H9 (cell line): ENCODE results near the gene ARID2. TPM values are rescaled to one million over a fixed set of nuclear protein-coding genes. Genes with fewer than 3 reads are reported as not detected.

Experiments
- DNase-seq: peaks from one replicate; pipeline ENCODE4 v3.0.0-alpha.2; 2017
- H2AFZ ChIP-seq: one replicate; pipeline ENCODE4 v1.6.1; 2013; ENCODE audit warnings: mild to moderate bottlenecking, low read length, control low read depth, moderate library complexity
- H2AK5ac ChIP-seq: 2 replicates; pipeline ENCODE4 v1.6.1; 2013; ENCODE audit warnings: low read length, control low read depth, mixed read lengths; ENCODE audit not compliant: insufficient read length
- H2BK120ac ChIP-seq: one replicate; pipeline ENCODE4 v1.6.1; 2013; ENCODE audit warnings: low read depth, mild to moderate bottlenecking, low read length, control low read depth, inconsistent platforms; ENCODE audit not compliant: poor library complexity, severe bottlenecking
- H2BK12ac ChIP-seq: 2 replicates; pipeline ENCODE4 v1.6.1; 2013; ENCODE audit warnings: low read length, control low read depth, mixed read lengths, low read depth; ENCODE audit not compliant: insufficient read length
- H2BK15ac ChIP-seq: 2 replicates; pipeline ENCODE4 v1.6.1; 2013; ENCODE audit warnings: low read depth, low read length, control low read depth
- H2BK20ac ChIP-seq: one replicate; pipeline ENCODE4 v1.6.1; 2013; ENCODE audit warnings: low read depth, mild to moderate bottlenecking, low read length, control low read depth, inconsistent platforms; ENCODE audit not compliant: poor library complexity, severe bottlenecking
- H2BK5ac ChIP-seq: 2 replicates; pipeline ENCODE4 v1.6.1; 2013; ENCODE audit warnings: low read length, control low read depth, mixed read lengths; ENCODE audit not compliant: insufficient read length
- H3K14ac ChIP-seq: 2 replicates; pipeline ENCODE4 v1.6.1; 2013; ENCODE audit warnings: low read length, control low read depth; ENCODE audit not compliant: insufficient read depth
- H3K18ac ChIP-seq: 2 replicates; pipeline ENCODE4 v1.6.1; 2013; ENCODE audit warnings: low read depth, mild to moderate bottlenecking, mixed read lengths, low read length, control low read depth; ENCODE audit not compliant: insufficient read length
- H3K23ac ChIP-seq: 2 replicates; pipeline ENCODE4 v1.6.1; 2013; ENCODE audit warnings: low read length, control low read depth, mixed read lengths, low read depth; ENCODE audit not compliant: insufficient read length
- H3K23me2 ChIP-seq: 2 replicates; pipeline ENCODE4 v1.6.1; 2013; ENCODE audit warnings: low read depth, mild to moderate bottlenecking, mixed read lengths, low read length, control low read depth; ENCODE audit not compliant: insufficient read length, poor library complexity, severe bottlenecking
- H3K27ac ChIP-seq: 2 replicates; pipeline ENCODE4 v1.5.1; 2013; ENCODE audit warnings: low read length, control low read depth, mixed read lengths, low read depth; ENCODE audit not compliant: insufficient read length
- H3K27me3 ChIP-seq: 2 replicates; pipeline ENCODE4 v1.6.1; 2013; ENCODE audit warnings: low read length, control low read depth, inconsistent platforms; ENCODE audit not compliant: insufficient read depth
- H3K4ac ChIP-seq: 2 replicates; pipeline ENCODE4 v1.6.1; 2013; ENCODE audit warnings: low read depth, mild to moderate bottlenecking, control low read depth, inconsistent platforms, low read length, moderate library complexity
- H3K4me1 ChIP-seq: 2 replicates; pipeline ENCODE4 v1.6.1; 2013; ENCODE audit warnings: low read length, control low read depth, inconsistent platforms; ENCODE audit not compliant: insufficient read depth
- H3K4me2 ChIP-seq: 2 replicates; pipeline ENCODE4 v1.6.1; 2013; ENCODE audit warnings: low read length, control low read depth, mixed read lengths; ENCODE audit not compliant: insufficient read length, insufficient read depth
- H3K56ac ChIP-seq: 2 replicates; pipeline ENCODE4 v1.6.1; 2013; ENCODE audit warnings: low read depth, mild to moderate bottlenecking, mixed read lengths, low read length, control low read depth; ENCODE audit not compliant: insufficient read length
- H3K79me1 ChIP-seq: 2 replicates; pipeline ENCODE4 v1.6.1; 2013; ENCODE audit warnings: low read depth, mild to moderate bottlenecking, moderate library complexity, low read length, control low read depth, inconsistent platforms; ENCODE audit not compliant: insufficient read depth, poor library complexity, severe bottlenecking
- H3K79me2 ChIP-seq: 2 replicates; pipeline ENCODE4 v1.6.1; 2013; ENCODE audit warnings: low read length, control low read depth, inconsistent platforms; ENCODE audit not compliant: insufficient read depth
- H3K9ac ChIP-seq: 2 replicates; pipeline ENCODE4 v1.6.1; 2013; ENCODE audit warnings: low read length, control low read depth, mixed read lengths; ENCODE audit not compliant: insufficient read length; ENCODE audit errors: extremely low read depth
- H3K9me3 ChIP-seq: one replicate; pipeline ENCODE4 v1.6.1; 2013; ENCODE audit warnings: low read depth, low read length, inconsistent platforms; ENCODE audit not compliant: control insufficient read depth
- H3T11ph ChIP-seq: one replicate; pipeline ENCODE4 v1.6.1; 2013; ENCODE audit warnings: mild to moderate bottlenecking, low read length, control low read depth, inconsistent platforms
- H4K20me1 ChIP-seq: one replicate; pipeline ENCODE4 v1.6.1; 2013; ENCODE audit not compliant: control insufficient read depth, insufficient read length, insufficient read depth
- H4K5ac ChIP-seq: 2 replicates; pipeline ENCODE4 v1.6.1; 2013; ENCODE audit warnings: low read depth, mild to moderate bottlenecking, mixed read lengths, low read length, control low read depth; ENCODE audit not compliant: insufficient read length
- H4K8ac ChIP-seq: replicated peaks from 2 replicates; pipeline ENCODE4 v1.6.1; 2013; ENCODE audit warnings: low read length, control low read depth, mixed read lengths, low read depth; ENCODE audit not compliant: insufficient read length
- H4K91ac ChIP-seq: 2 replicates; pipeline ENCODE4 v1.6.1; 2013; ENCODE audit warnings: low read depth, mild to moderate bottlenecking, moderate library complexity, mixed read lengths, low read length, control low read depth; ENCODE audit not compliant: insufficient read length
- H3K27ac Mint-ChIP-seq, 3 experiments: 2 replicates in 2 of 3; 3 replicates in 1 of 3; pipeline ENCODE4 v1.8.0; 2020 to 2021; ENCODE audit warnings: mixed read lengths in 3 of 3, mild to moderate bottlenecking in 1 of 3, moderate library complexity in 1 of 3
- H3K27me3 Mint-ChIP-seq: 2 replicates; pipeline ENCODE4 v1.8.0; 2021; ENCODE audit warnings: low read depth, mild to moderate bottlenecking, moderate library complexity, mixed read lengths
- H3K36me3 Mint-ChIP-seq, 3 experiments: 2 replicates in 2 of 3; 3 replicates in 1 of 3; pipeline ENCODE4 v1.8.0; 2020 to 2021; ENCODE audit warnings: low read depth in 3 of 3, mixed read lengths in 3 of 3; ENCODE audit not compliant: insufficient read depth in 1 of 3
- H3K4me1 Mint-ChIP-seq, 2 experiments: 2 replicates each; pipeline ENCODE4 v1.8.0; 2020; ENCODE audit warnings: mixed read lengths in 2 of 2
- H3K4me3 Mint-ChIP-seq, 2 experiments: 2 replicates in 1 of 2; 3 replicates in 1 of 2; pipeline ENCODE4 v1.8.0; 2020 to 2021; ENCODE audit warnings: mild to moderate bottlenecking in 2 of 2, mixed read lengths in 2 of 2, moderate library complexity in 1 of 2
- H3K9me3 Mint-ChIP-seq, 2 experiments: 2 replicates in 1 of 2; 3 replicates in 1 of 2; pipeline ENCODE4 v1.8.0; 2020; ENCODE audit warnings: mild to moderate bottlenecking in 2 of 2, mixed read lengths in 2 of 2, moderate library complexity in 1 of 2
- WGBS: extraction: QIAGEN DNeasy Blood & Tissue Kit; methylation state at CpG from one replicate; pipeline ENCODE4 v1.1.7; 2013; ENCODE audit warnings: missing lambda C conversion rate, low lambda C conversion rate, mixed read lengths; ENCODE audit not compliant: insufficient read length; ENCODE audit errors: extremely low coverage; 5-methylcytosine and 5-hydroxymethylcytosine counted together
- total RNA-seq: library from RNA; stranded (reverse); gene quantifications from 2 replicates; pipeline ENCODE4 v1.2.1, GENCODE V29; 2021
- TF ChIP-seq, protein P1 (sequence below): fragments of 200-600 bp; sonication (generic); conservative IDR thresholded peaks from 3 replicates; pipeline ENCODE4 v1.8.0; 2021; ENCODE audit warnings: antibody characterized with exemption, mild to moderate bottlenecking

Gene ARID2
- total RNA-seq, 1 experiment from 2014 or later: 63.8 TPM

GRCh38 chr12:45895961-45896360 is 166.5 kb downstream of the ARID2 start:
- Histone ChIP-seq H2BK15ac (no peak overlapping the region), H3K23ac (no peak overlapping the region), H4K8ac (no peak overlapping the region), H4K5ac (no peak overlapping the region), H3K27me3 (no peaks in the 10 kb centered on the region), H3K9me3 (no peaks in the 10 kb centered on the region), H3K56ac (no peak overlapping the region), H3K14ac (no peak overlapping the region), H3K9ac (no peak overlapping the region), H3K27ac (no peak overlapping the region), H2BK12ac (no peak overlapping the region), H3K4ac (no peak overlapping the region), H3K79me2 (no peaks in the 10 kb centered on the region), H4K20me1 (no peaks in the 10 kb centered on the region), H4K91ac (no peak overlapping the region), H3T11ph (no peak overlapping the region), H2BK120ac (no peak overlapping the region), H2AFZ (no peak overlapping the region), H3K4me2 (no peak overlapping the region), H3K79me1 (no peaks in the 10 kb centered on the region), H3K23me2 (no peaks in the 10 kb centered on the region), H3K18ac (no peak overlapping the region), H2BK20ac (no peak overlapping the region), H2AK5ac (no peak overlapping the region), H3K4me1 (no peaks in the 10 kb centered on the region; the same call in 1 of the 2 replicates), H2BK5ac (no peak overlapping the region)
- no peak for DNase-seq
- Mint-ChIP-seq H3K27ac (peak overlapping the region in 2 of 3 experiments; percentile 45 to 92; a peak in 2 of 7 replicates), H3K4me3 (no peak overlapping the region), H3K4me1 (peaks cover 4 to 5% of the 10 kb centered on the region in 2 experiments), H3K36me3 (peaks cover 36 to 68% (median 66%) of the 10 kb centered on the region in 3 experiments), H3K9me3 (no peaks in the 10 kb centered on the region), H3K27me3 (no peaks in the 10 kb centered on the region; the same call in 1 of the 2 replicates)
- TF ChIP-seq, protein P1, sequence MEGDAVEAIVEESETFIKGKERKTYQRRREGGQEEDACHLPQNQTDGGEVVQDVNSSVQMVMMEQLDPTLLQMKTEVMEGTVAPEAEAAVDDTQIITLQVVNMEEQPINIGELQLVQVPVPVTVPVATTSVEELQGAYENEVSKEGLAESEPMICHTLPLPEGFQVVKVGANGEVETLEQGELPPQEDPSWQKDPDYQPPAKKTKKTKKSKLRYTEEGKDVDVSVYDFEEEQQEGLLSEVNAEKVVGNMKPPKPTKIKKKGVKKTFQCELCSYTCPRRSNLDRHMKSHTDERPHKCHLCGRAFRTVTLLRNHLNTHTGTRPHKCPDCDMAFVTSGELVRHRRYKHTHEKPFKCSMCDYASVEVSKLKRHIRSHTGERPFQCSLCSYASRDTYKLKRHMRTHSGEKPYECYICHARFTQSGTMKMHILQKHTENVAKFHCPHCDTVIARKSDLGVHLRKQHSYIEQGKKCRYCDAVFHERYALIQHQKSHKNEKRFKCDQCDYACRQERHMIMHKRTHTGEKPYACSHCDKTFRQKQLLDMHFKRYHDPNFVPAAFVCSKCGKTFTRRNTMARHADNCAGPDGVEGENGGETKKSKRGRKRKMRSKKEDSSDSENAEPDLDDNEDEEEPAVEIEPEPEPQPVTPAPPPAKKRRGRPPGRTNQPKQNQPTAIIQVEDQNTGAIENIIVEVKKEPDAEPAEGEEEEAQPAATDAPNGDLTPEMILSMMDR: no peak
- WGBS: no CpG with 5 or more reads among the region's 4 CpGs
